ENCODE data around the gene FAF2.

DNA sequence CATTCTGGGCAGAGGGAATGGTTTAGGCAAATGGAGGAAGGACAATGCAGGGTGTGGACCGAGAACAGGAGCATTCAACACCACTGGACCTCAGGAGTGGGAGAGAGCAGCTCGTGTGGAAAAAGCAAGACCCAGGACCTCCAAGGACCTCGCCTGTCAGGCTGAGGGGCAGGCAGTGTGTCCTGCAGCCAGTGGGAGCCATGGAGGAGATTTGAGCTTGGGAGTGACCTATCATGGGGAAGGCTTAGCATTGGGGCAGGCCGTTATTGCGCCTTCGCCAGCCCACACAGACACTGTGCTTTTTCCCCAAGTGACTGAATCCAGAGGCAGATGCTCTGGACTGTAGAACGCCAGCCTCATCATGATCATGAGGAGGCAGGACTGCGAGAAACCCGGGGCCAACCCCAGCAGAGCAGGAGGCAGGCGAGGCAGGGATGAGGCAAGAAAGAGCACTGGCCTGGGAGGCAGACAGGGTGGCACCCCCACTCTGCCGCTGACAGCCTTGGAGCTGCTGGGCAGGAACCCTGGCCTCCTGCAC, 104.2 kb downstream of the FAF2 start:
- no peak for TF ChIP-seq GATA2 (IDR thresholded peaks at IDR 0.05; ENCODE audit: low read depth, low read length)
- no peak for TF ChIP-seq GATA3 (IDR thresholded peaks at IDR 0.05; ENCODE audit: low read depth, low read length)
